Measurements from ENCODE around the gene ZSWIM5. TPM values are rescaled to one million over a fixed set of nuclear protein-coding genes. Genes with fewer than 3 reads are reported as not detected.
"Not testable (repeated sequence)": the region's sequence is repeated elsewhere in the genome, so short reads cannot be mapped to it uniquely, and the experiment has no call there.

The ZSWIM5 gene
- total RNA-seq, 1 experiment from 2014 or later, result 2.2 TPM

DNA sequence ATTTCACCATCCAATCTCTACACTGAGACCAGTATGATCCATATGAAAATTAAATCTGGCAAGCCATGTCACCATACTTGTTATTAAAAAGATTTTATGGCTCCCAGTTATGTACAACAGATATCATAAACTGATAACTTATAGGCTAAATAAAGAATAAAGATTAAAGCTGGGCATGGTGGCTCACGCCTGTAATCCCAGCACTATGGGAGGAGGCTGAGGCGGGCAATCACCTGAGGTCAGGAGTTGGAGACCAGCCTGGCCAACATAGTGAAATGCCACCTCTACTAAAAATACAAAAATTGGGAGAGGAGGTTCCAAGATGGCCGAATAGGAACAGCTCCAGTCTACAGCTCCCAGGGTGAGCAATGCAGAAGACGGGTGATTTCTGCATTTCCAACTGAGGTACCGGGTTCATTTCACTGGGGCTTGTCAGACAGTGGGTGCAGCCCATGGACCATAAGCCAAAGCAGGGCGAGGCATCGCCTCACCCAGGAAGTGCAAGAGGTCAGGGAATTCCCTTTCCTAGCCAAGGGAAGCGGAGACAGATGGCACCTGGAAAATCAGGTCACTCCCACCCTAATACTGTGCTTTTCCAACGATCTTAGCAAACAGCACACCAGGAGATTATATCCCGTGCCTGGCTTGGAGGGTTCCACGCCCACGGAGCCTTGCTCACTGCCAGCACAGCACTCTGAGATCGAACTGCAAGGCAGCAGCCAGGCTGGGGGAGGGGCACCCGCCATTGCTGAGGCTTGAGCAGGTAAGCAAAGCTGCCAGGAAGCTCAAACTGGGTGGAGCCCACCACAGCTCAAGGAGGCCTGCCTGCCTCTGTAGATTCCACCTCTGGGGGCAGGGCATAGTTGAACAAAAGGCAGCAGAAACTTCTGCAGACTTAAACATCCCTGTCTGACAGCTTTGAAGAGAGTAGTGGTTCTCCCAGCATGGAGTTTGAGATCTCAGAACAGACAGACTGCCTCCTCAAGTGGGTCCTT lies 44.1 kb downstream of the ZSWIM5 start:
- H3K27me3 Mint-ChIP-seq (ENCODE audit: low read depth); DNase-seq (ENCODE audit: low spot score); H3K4me3 Mint-ChIP-seq; H3K4me1 Mint-ChIP-seq; POLR2A ChIA-PET; ATAC-seq; H3K27ac Mint-ChIP-seq; CTCF ChIA-PET: not testable (repeated sequence)
- H3K9me3 Mint-ChIP-seq, result peaks cover 45% of the 10 kb centered on the region
- H3K36me3 Mint-ChIP-seq, result peaks cover 23% of the 10 kb centered on the region

DNA sequence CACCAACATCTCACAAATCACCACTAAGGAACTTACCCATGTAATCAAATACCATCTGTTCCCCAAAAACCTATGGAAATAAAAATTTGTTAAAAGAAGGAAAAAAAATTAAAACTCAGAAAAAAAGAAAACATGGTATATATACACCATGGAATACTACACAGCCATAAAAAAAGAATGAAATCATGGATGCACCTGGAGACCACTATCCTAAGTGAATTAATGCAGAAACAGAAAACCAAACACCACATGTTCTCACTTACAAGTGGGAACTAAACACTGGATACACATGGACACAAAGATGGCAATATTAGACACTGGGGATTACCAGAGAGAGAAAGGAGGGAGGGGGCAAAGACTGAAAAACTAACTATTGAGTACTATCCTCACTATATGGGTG lies 50.4 kb downstream of the ZSWIM5 start:
- CTCF ChIA-PET, result no interaction called here
- POLR2A ChIA-PET, result no interaction called here
- no peaks in the 10 kb centered on the region for H3K4me1 Mint-ChIP-seq
- ATAC-seq (no peak), DNase-seq (ENCODE audit: low spot score) (no peak)
- no peaks in the 10 kb centered on the region for H3K36me3 Mint-ChIP-seq
- H3K9me3 Mint-ChIP-seq, result peaks cover 8% of the 10 kb centered on the region
- H3K27ac Mint-ChIP-seq, result no peak overlapping the region
- no peak overlapping the region for H3K4me3 Mint-ChIP-seq
- TF ChIP-seq JAZF1 (CRISPR knock-in tag; IDR thresholded peaks at IDR 0.05), result no peak
- no peak for TF ChIP-seq SMAD3 (CRISPR knock-in tag; IDR thresholded peaks at IDR 0.05; ENCODE audit: borderline replicate concordance)
- no peak for TF ChIP-seq USF1 (CRISPR knock-in tag; IDR thresholded peaks at IDR 0.05)
- TF ChIP-seq, protein P1, sequence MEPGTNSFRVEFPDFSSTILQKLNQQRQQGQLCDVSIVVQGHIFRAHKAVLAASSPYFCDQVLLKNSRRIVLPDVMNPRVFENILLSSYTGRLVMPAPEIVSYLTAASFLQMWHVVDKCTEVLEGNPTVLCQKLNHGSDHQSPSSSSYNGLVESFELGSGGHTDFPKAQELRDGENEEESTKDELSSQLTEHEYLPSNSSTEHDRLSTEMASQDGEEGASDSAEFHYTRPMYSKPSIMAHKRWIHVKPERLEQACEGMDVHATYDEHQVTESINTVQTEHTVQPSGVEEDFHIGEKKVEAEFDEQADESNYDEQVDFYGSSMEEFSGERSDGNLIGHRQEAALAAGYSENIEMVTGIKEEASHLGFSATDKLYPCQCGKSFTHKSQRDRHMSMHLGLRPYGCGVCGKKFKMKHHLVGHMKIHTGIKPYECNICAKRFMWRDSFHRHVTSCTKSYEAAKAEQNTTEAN (CRISPR knock-in tag; IDR thresholded peaks at IDR 0.05), result no peak
- no peak for TF ChIP-seq TCF7 (CRISPR knock-in tag; IDR thresholded peaks at IDR 0.05; ENCODE audit: low read depth)
- no peak for TF ChIP-seq ZNF121 (CRISPR knock-in tag; IDR thresholded peaks at IDR 0.05)
- TF ChIP-seq CBFB (CRISPR knock-in tag; IDR thresholded peaks at IDR 0.05; ENCODE audit: low read depth), result no peak
- TF ChIP-seq, protein P2, sequence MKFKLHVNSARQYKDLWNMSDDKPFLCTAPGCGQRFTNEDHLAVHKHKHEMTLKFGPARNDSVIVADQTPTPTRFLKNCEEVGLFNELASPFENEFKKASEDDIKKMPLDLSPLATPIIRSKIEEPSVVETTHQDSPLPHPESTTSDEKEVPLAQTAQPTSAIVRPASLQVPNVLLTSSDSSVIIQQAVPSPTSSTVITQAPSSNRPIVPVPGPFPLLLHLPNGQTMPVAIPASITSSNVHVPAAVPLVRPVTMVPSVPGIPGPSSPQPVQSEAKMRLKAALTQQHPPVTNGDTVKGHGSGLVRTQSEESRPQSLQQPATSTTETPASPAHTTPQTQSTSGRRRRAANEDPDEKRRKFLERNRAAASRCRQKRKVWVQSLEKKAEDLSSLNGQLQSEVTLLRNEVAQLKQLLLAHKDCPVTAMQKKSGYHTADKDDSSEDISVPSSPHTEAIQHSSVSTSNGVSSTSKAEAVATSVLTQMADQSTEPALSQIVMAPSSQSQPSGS (CRISPR knock-in tag; IDR thresholded peaks at IDR 0.05; ENCODE audit: borderline replicate concordance, low read depth), result no peak
- peaks cover 5% of the 10 kb centered on the region for H3K27me3 Mint-ChIP-seq (ENCODE audit: low read depth)

GRCh38 chr1:45155423-45155822 lies 51.0 kb downstream of the ZSWIM5 start:
- Mint-ChIP-seq H3K27me3 (ENCODE audit: low read depth) (peaks cover 5% of the 10 kb centered on the region), H3K9me3 (peaks cover 8% of the 10 kb centered on the region), H3K4me1 (no peaks in the 10 kb centered on the region), H3K27ac (no peak overlapping the region), H3K36me3 (no peaks in the 10 kb centered on the region), H3K4me3 (no peak overlapping the region)
- CTCF ChIA-PET, result no interaction called here
- POLR2A ChIA-PET, result no interaction called here
- TF ChIP-seq FOXK1 (CRISPR knock-in tag; IDR thresholded peaks at IDR 0.05), result no peak
- no peak for TF ChIP-seq ELF4 (CRISPR knock-in tag; IDR thresholded peaks at IDR 0.05; ENCODE audit: low read depth)
- TF ChIP-seq, protein P3, sequence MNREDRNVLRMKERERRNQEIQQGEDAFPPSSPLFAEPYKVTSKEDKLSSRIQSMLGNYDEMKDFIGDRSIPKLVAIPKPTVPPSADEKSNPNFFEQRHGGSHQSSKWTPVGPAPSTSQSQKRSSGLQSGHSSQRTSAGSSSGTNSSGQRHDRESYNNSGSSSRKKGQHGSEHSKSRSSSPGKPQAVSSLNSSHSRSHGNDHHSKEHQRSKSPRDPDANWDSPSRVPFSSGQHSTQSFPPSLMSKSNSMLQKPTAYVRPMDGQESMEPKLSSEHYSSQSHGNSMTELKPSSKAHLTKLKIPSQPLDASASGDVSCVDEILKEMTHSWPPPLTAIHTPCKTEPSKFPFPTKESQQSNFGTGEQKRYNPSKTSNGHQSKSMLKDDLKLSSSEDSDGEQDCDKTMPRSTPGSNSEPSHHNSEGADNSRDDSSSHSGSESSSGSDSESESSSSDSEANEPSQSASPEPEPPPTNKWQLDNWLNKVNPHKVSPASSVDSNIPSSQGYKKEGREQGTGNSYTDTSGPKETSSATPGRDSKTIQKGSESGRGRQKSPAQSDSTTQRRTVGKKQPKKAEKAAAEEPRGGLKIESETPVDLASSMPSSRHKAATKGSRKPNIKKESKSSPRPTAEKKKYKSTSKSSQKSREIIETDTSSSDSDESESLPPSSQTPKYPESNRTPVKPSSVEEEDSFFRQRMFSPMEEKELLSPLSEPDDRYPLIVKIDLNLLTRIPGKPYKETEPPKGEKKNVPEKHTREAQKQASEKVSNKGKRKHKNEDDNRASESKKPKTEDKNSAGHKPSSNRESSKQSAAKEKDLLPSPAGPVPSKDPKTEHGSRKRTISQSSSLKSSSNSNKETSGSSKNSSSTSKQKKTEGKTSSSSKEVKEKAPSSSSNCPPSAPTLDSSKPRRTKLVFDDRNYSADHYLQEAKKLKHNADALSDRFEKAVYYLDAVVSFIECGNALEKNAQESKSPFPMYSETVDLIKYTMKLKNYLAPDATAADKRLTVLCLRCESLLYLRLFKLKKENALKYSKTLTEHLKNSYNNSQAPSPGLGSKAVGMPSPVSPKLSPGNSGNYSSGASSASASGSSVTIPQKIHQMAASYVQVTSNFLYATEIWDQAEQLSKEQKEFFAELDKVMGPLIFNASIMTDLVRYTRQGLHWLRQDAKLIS (CRISPR knock-in tag; IDR thresholded peaks at IDR 0.05; ENCODE audit: borderline replicate concordance), result no peak
- ATAC-seq, result no peak
- no peak for DNase-seq (ENCODE audit: low spot score)

All from WTC11 (cell line).